Activated CD4-positive, alpha-beta T cell treated with anti-CD3 and anti-CD28 coated beads, Interleukin-10, Interleukin-2, amounts not matched to agents 100 ng/mL and 50 ng/mL, durations not matched to agents 16 hours and 8 hours (primary cell): ENCODE data around the gene GALNT18.

Experiments used
- DNase-seq: peaks from one replicate; pipeline ENCODE4 v3.0.0-alpha.2; 2020

GALNT18 gene

DNA sequence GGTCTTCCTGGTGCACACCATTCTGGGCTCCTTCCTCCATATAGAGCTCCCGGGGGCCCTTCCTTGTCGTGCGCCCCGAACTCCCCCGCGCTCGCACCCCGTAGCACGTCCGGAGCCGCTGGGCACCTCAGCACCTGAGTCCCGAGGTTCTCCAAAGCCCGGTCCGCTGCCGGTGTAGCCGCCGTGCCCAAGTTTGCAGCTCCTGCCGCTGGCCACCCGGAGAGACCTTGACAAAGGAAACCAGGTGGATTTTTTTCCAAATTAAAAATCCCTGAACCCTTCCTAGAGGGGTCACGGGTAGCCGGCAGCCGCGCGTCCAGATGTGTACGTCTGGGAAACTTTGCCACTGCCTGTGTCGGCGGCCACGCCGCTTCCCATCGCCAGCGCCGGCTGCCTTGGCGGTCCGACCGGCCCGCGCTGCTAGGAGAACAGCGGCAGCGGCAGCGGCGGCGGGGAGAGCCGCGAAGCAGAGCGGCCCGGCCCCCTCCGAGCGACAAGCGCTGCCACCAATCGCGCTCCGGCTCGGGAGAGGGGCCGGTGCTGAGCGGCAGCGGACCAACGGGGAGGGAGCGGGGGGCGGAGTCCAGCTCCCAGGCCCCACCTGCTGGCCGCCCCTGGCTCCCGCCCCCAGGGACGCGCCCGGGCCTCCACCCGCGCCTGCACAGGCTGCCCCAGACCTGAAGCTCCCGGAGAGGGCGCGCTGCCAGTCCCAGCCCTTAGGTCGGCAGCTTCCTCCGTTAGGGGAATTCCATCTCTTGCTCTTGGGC lies at the start of gene GALNT18:
GALNT18 (minus strand) TSS at position 433 of the 767 bp plus-strand sequence.
- peak; percentile 94 for DNase-seq

DNA sequence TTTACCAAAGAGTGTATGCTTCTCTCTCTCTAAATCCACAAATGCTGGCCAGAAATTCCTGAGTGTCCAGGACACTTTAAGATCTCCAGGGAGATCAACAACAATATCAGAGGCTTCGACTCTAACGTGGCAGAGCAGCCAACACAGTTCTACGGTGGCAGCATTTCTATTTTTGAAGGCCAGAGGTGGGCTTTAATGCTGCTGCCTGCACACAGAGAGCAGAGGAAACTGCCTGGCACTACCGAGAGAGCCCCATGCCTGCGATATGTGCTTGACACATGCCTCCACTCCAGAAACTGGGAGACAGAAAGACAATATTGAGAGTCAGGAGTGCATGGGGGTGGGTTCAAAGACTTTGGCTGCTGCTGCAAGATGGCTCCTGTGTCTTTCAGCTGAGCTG lies 48.8 kb upstream of the GALNT18 start:
- no peak for DNase-seq

DNA sequence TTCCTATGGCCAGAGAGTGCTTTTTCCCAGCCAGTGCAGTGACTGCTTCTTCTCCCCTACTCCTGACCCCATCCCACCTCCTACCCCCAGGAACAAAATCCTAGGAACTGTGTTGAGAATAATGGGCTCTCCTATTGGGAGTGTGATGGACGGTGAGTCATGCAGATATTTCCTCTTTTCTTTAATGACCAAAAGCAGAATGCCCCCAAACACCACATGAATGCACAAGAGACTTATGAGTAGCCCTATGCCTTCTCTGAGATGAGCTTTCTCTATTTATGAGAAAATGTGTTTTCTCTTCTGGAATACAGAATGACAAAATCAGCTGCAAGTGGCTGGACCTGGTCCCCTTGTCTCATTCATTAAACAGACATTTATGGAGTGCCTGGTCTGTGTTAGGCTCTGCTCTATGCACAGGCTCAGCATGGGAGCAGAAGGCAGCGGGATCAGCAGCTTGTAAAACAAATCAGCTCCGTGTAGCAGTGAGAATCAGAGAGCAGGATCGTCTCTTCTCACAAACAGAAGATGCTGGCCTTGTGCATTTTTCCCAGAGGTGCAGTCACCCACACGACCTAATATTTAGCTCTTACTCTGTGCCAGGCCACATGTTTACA lies 47.5 kb upstream of the GALNT18 start:
- DNase-seq = no peak

DNA sequence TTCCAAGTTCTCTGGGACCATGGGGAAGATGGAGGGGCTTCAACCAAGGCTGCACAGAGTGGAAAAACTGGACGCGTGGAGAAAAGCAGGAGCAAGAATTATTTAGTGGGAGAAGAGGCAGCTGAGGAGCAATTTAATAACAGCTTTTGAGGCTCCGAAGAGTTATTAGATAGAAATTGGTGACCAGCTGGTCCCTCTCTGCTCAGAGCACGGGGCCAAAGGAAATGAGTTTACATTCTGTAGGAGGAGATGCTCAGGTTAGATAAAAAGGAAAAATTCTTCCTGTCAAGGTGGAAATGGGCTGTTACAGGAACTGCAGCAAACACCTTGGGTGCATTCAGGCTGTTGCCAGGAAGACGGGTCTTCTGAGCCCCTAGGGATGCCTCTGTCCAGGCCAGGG lies 47.0 kb upstream of the GALNT18 start:
- no peak for DNase-seq

DNA sequence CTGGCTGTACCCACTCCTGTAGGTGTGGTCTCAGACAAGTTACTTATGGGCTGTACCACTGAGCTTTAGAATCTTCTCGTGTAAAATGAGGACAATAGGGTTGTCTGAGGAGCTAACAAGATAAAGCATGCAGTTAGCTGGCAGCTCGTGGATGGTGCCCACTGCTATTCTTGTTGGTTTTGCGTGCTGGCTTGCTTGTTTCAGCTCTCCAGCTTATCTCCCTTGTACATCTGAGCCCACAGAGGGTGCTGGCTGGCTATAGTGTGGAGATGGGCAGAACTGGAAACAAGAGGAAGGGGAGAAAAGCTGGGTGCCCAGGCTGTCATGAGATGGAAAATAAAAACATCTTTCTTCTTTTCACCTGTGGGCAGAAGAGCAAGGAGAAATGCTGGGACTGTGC lies 46.5 kb upstream of the GALNT18 start:
- no peak for DNase-seq

DNA sequence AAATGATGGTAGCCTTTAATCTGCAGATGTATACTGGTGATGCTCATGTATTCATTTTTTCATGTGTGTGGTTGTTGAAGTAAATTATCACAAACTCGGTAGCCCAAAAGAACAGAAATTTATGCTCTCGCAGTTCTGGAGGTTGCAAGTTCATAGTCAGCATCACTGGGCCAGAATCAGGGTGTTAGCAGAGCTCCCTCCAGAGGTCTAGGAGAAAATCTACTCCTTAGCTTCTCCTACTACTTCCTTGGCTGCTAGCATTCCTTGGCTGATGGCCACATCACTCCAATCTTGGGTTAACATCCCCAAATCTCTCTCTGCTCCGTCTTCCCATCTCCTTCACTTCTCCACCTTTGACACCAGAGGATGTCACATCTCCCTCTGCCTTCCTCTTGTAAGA lies 45.3 kb upstream of the GALNT18 start:
- no peak for DNase-seq

DNA sequence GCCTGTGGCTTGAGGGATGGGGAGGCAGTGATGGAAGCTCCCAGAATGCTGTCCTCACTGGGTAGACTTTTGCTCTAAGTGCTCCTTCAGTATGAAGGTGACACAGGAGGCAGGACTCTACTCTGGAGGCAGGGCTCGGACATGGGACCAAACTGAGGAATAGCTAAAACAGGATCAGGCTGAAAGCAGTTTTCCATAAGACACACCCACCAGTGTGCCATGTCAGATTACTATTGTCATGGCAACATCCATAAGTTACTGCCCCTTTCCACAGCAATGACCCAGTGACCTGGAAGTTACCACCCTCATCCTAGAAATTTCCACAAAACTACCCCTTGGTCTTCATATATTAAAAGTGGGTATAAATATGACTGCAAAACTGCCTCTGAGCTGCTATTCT lies 43.6 kb upstream of the GALNT18 start:
- DNase-seq = no peak

DNA sequence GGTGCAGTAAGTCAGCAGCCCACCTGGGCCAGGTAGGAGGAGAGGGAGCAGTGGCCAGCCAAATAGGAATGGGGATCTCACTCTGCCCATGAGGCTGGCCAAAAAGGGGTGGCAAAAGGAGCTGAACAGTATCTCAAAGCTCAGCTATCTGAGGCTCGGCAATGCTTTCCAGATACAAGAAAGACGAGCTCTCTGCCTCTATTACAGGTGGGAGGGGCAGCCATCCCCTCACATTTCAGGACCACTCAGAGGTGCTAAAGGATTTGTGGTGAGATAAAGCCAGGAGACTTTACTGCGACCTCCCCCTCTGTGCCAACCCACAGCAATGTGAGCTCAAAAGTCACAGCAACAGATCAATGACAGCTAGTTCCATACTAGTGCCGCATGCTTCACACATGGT lies 42.1 kb upstream of the GALNT18 start:
- no peak for DNase-seq

DNA sequence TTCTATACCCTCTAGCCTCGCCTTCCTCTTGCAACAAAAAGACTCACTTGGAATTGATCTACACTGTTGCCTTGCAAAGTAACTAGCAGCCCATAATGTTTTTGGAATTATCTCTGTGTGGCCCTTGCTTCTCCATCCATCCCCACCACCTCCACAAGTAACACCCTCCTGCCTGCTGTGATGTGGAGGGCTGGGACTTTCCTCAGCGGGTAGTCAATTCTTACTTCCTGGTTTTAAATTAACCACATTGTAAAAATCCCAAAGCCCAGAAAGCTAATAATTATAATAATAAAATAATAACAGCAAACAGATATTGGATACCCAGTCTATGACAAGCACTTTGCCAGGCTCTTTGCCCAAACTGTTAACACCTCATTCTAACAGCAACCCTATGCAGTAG lies 40.8 kb upstream of the GALNT18 start:
- DNase-seq = no peak

DNA sequence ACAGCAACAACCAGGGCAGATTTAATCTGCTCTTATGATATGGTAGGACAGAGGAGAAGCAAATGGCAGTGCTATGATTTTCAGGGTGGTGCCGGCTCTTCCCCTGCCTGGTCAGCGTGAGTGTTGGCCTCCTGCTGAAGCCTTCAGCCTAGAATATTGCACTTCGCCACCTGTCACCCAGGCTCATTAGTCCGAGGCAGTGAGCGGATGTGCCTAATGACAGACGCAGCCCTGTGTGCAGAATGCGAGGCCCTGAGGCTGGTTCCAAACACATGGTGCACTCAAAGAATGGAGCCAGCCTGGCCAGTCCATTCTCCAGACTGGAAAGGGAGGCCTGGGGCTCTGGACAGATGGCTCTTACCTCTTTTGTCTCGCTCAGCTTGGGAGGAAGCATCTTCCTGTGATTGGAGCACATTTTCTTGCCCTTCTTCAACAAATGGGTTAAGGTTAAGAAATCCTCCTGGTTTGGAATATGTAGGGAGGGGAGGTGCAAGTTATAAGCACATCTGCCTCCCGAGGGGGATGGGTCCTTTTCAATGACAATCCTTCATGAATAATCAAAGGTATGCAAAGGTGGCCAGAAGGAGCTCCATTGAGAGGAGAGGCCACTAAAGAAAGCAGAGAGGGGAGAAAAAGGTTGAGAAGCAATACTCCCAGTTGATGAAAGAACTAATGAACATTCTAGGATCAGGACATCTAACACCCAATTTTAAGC lies 39.7 kb upstream of the GALNT18 start:
- DNase-seq = no peak

DNA sequence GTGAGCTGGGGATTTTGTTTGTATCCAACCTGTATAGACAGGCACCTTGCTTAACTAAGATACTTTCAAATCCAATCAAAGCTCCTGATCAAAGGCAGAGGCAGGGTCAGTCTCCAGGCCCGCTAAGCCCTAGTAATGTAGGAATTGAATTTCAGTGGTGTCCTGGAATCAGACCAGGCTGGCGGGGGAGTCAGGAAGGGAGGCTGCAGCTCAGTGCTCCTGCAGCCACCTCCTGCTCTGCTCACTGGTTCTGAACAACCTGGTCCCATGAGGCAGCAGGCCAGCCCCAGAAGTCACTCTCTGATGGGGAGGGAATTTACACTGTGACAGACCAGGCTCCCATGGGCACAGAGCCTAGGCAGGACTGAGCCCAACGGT lies 38.5 kb upstream of the GALNT18 start:
- no peak for DNase-seq

DNA sequence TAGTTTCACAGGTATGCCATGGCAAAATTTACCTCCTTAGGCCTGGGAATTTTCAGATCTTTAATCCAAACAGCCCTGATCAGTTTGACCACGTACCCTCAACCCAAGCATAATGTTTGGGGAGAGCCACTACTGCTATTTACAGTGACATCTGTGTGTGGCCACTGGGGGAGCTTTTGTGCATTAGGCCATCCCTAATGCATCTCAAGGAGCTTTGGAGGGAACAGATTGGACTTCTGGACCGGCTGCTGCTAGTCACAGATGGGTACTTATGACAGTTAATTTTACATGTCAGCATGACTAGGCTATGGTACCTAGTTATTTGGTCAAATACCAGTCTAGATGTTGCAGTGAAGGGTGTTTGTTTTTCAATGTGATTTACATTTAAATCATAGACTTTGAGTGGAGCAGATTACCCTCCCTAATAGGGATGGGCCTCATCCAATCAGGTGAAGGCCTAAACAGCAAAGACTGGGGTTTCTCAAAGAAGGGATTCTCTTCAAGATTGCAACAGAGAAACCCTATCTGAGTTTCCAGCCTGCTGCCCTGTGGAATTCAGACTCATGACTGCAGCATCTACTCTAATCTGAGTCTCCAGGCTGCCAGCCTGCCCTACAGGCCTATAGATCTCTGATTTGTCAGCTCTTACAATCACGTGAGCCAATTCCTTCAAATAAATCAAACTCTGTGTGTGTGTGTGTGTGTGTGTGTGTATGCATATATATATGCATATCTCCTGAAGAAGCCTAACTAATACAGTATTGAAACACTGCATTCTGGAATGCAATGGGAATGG lies 38.0 kb upstream of the GALNT18 start:
- DNase-seq = no peak

DNA sequence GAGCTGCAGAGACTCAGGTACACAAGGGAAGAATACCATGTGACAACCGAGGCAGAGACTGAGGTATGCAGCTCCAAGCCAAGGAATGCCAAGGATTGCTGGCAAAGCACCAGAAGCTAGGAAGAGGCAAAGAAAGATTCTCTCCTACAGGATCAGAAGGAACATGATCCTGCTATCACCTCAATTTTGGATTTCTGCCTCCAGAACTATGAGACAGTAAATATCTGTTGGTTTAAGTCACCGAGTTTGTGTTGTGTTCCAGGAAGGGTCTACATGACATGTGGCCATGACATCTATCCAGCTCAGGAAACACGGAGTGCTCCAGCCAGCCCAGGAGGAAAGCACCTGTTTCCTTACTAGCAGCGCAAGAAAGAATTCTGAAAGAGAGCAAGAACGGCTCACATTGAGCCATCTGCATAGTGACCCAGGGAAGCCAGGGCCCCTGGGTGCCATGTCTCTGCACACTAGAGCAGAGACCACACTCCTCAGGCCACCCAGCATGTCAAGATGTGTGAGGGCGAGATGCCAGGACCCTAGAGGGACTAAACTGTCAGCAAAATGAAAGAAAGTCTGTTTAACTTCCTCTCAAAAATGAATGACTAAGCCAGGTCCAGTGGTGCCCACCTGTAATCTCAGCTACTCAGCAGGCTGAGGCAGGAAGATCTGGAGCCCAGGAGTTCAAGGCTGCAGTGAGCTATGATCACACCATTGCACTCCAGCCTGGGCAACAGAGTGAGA lies 35.6 kb upstream of the GALNT18 start:
- no peak for DNase-seq

DNA sequence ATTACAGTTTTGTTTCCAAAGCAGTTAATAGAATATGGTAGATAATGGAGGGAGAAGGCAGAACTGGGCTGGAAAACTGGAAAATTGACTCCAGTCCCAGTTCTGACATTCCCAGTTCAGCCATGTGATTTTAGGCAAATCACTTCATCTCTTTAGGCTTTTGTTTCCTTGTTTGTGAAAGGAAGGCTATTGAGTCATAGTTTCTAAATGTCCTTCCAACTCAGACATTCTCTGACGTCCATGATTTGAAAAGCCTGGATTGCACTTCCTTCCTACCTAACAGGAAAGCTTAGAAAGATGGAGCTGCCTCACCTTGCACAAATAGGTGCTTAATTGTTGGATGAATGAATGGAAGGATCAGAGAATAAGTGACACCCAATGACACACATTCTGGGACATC lies 19.8 kb upstream of the GALNT18 start:
- no peak for DNase-seq

DNA sequence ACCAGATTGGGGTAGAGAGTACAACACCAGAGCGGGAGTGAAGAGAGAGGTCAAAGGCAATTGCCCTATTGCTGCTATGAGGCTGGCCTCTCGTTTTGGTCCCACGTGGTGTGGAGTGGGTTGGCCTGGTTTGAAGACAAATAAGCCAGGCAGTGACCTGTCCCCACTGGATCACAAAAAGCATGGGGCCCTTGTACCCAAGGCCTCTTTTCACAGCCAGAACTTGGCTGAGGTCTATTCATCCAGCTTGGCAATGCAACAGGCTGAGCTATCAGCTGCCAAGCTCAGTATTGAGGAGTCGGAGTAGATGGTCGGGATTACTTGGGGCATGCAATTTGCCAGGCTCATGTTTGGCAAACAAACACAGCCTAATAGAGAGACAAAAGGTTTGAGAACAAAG lies 19.2 kb upstream of the GALNT18 start:
- no peak for DNase-seq

DNA sequence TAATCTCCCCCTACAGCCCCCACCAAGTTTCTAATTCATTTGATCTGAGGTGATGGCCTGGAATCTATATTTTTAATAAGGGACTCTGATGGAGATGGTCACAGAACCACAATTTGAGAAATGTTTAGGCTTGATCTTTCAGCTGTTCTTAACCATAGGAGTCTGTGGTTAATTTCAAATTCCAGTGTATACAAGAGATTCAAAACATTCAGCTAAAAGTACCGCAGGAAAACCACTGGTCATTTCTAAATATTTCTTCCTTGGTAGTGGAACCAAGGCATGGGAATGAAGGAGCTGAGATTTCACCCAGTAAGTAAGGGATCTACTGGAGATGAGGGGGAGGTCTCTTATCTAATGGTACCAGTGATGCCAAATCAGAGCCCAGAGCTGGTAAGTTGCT lies 18.3 kb upstream of the GALNT18 start:
- DNase-seq = no peak

DNA sequence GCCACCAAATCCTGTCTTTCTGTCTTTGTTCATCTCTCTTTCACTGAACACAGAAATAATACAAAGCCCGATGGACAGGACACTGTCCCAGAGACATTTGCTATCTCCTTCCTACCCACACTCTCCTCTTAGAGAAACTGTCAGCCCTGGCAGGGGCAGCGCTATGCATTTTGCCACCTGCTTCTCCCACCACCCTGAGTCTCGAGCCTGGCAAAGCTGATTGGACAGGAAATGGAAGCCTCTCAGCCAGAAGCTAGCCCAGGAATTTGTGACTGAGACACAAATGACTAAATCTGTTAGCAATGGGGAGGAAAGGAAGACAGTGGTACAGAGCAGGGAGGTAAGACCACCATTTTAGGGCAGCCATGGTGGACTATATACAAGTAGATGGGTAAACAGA lies 14.9 kb upstream of the GALNT18 start:
- no peak for DNase-seq

DNA sequence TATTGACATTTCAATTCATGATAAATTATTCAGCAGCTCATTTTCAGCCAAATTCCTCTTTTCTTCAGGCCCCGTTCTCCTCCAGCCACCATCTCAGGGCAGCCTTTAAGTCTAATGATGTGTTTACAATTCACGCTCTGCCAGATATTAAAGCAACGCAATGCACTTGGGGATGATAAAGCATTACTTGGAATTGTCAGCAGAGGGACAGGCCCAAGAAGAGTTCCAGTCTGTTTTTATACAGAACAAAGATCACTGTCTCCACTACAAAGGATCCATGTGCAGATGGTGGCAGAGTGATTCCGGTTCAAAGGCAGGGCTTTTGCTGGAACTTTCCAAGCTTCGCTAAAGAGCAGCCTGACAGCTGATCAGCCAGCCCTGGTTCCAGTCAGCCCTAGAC lies 13.6 kb upstream of the GALNT18 start:
- DNase-seq = no peak

DNA sequence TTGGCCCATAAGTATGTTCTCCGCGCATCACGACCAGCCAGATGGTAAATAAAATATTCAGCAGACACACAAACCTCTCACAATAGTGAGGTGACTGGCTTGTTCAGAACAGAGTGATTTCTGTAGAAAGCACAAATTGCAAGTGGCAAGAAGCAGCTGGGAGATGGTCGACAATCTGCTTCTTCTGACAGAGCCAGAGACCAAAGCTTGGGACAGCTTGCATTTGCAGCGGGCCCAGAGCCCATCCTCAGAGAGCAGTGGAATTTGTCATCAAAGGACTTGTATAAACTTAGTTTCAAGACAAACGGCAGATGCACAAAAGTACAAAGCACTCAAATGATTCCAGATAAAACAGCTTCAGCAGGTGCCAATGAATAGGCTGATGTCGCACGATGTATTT lies 7.6 kb upstream of the GALNT18 start:
- no peak for DNase-seq

DNA sequence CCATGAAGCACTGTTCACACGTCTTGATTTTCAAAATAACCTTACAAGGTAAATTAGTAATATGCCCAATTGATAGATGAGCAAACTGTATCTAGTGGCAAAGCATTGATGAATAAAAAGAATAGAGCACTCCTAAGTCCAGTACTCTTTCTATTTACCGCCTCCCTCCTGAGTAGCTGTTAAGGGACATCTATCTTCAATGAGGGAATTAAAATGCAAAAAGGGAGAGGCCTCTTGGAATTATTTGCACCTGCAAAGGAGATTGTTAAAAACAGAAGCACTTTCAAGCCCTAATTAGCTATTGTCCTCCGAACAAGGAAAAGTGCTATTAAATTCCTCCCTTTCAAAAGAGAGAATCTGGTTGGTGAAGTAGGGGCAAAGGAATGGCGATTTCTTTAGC lies 6.8 kb upstream of the GALNT18 start:
- DNase-seq = no peak

DNA sequence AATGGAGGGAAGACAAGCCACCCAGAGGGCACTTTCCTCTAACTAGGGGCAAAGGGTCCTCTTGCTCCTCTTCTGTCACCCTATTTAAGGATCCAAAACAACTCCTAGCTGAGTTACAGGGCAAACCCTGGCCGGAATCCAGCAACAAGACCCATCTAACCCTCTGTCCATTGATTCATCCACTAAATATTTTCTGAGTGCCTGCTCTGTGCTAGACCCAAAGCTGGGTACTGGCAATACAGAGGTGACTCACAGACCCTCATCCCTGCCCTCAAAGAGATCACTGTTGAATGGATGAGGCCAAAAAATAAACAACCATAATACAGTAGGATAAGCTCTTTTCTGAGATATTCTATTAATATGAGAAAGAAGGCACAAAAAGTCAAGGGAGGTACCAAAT lies 4.3 kb upstream of the GALNT18 start:
- no peak for DNase-seq

DNA sequence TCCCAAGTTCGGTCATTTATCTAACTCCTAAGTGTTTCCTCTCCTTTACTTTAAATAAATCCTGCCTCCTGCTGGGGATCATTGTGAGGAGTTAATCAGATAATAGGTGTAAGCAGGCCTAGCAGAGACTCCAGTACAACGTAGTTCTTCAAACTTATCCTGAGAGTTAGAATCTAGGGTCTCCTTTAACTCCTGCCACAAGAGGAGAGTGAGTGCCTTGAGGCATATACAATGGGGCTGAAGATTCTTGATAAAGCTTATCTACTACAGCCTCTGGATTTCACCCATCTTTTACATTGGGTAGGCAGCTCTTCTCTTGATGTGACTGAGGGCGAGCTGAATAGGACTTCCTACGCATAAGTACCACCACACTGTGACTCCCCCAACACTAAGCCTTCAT lies 3.1 kb upstream of the GALNT18 start:
- no peak for DNase-seq

DNA sequence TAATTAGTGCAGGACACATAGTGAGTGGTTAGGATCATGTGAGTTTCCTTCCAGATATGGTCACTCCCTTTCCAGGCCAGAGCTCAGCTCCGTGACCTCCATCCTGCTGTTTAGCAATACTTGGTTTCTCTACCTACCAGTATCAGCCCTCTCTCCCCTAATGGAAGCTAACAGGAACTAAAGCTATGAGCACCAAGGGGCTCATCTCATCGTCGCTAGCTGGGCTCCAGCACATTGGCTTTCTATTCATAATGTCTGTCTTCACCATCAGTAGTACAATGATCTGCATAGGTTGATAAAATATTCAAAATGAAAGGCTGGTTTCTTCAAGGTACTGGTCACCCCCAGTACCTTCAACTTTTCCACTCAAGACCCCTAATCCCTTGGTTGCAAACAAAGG lies 2.4 kb upstream of the GALNT18 start:
- no peak for DNase-seq
